MM.1S (cell line): Measurements from ENCODE around the gene KAT2A.

Source experiments
- DNase-seq: peaks from one replicate; pipeline ENCODE4 v3.0.0-alpha.2; 2015
- H2AFZ ChIP-seq: fragments of 300-600 bp; sonication (generic); 2 replicates; pipeline ENCODE4 v1.6.0; 2016; ENCODE audit warnings: antibody characterized with exemption, low read length
- H3F3A ChIP-seq: fragments of 300-600 bp; sonication (generic); 2 replicates; pipeline ENCODE4 v1.6.1; 2016; ENCODE audit warnings: mild to moderate bottlenecking, antibody characterized with exemption, low read length, moderate library complexity, mixed read lengths; ENCODE audit not compliant: insufficient read depth
- H3K27ac ChIP-seq: fragments of 300-600 bp; sonication (generic); 2 replicates; pipeline ENCODE4 v1.5.1; 2016; ENCODE audit warnings: mild to moderate bottlenecking, low read length
- H3K27me3 ChIP-seq: fragments of 300-600 bp; sonication (generic); replicated peaks from 2 replicates; pipeline ENCODE4 v1.6.0; 2016; ENCODE audit warnings: low read length; ENCODE audit not compliant: insufficient read depth
- H3K36me3 ChIP-seq: fragments of 300-600 bp; sonication (generic); replicated peaks from 2 replicates; pipeline ENCODE4 v1.6.1; 2016; ENCODE audit warnings: mild to moderate bottlenecking, low read length, mixed read lengths; ENCODE audit not compliant: insufficient read depth
- H3K4me1 ChIP-seq: fragments of 300-600 bp; sonication (generic); 2 replicates; pipeline ENCODE4 v1.6.1; 2016; ENCODE audit warnings: low read length, mixed read lengths
- H3K4me2 ChIP-seq: fragments of 300-600 bp; sonication (generic); 2 replicates; pipeline ENCODE4 v1.6.0; 2016; ENCODE audit warnings: low read depth, low read length
- H3K4me3 ChIP-seq: fragments of 300-600 bp; sonication (generic); 2 replicates; pipeline ENCODE4 v1.5.1; 2016; ENCODE audit warnings: low read length, mixed read lengths
- H3K79me2 ChIP-seq: fragments of 300-600 bp; sonication (generic); 2 replicates; pipeline ENCODE4 v1.6.1; 2016; ENCODE audit warnings: mixed run types, low read length, mixed read lengths
- H3K9ac ChIP-seq: fragments of 300-600 bp; sonication (generic); 2 replicates; pipeline ENCODE4 v1.6.1; 2016; ENCODE audit warnings: low read length, mixed read lengths
- H3K9me2 ChIP-seq: fragments of 300-600 bp; sonication (generic); replicated peaks from 2 replicates; pipeline ENCODE4 v1.6.1; 2016; ENCODE audit warnings: mild to moderate bottlenecking, low read length, mixed read lengths; ENCODE audit not compliant: insufficient read depth
- H3K9me3 ChIP-seq: fragments of 300-600 bp; sonication (generic); replicated peaks from 2 replicates; pipeline ENCODE4 v1.6.1; 2016; ENCODE audit warnings: mild to moderate bottlenecking, low read length, mixed read lengths; ENCODE audit not compliant: insufficient read depth
- H4K20me1 ChIP-seq: fragments of 300-600 bp; sonication (generic); 2 replicates; pipeline ENCODE4 v1.6.1; 2016; ENCODE audit warnings: mild to moderate bottlenecking, low read length, moderate library complexity, mixed read lengths; ENCODE audit not compliant: insufficient read depth
- EZH2 ChIP-seq: fragments of 300-600 bp; sonication (generic); optimal IDR thresholded peaks from 2 replicates; pipeline ENCODE3; 2017; ENCODE audit warnings: low read depth, mild to moderate bottlenecking, antibody characterized with exemption, low read length, mixed read lengths
- EZH2phosphoT487 ChIP-seq: fragments of 300-600 bp; sonication (generic); IDR thresholded peaks from 2 replicates; pipeline ENCODE4 v1.6.1; 2018; ENCODE audit warnings: antibody characterized with exemption, low read length
- TF ChIP-seq, protein P1 (sequence below): fragments of 300-600 bp; sonication (generic); IDR thresholded peaks from 2 replicates; pipeline ENCODE4 v1.5.1; 2016; ENCODE audit warnings: antibody characterized with exemption, low read length, mixed read lengths

The KAT2A gene

DNA sequence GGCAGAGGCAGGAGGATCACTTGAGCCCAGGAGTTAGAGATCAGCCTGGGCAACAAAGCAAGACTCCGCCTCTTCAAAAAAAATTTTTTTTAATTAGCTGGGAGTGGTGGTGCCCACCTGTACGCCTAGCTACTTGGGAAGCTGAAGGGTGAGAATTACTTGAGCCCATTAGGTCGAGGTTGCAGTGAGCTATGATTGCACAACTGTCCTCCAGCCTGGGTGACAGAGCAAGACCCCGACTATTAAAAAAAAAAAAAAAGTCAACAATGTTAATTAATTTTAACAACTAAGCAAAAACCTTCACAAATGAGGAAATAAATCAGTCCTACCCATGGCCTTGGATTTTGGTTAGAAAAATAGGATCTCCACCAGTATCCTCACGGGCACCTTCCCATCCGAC, 14.0 kb downstream of the KAT2A start:
- H3K9me2 ChIP-seq, result no peaks in the 10 kb centered on the region
- peaks cover 6% of the 10 kb centered on the region; the same call in 1 of the 2 replicates for H3F3A ChIP-seq
- no peaks in the 10 kb centered on the region for H3K27me3 ChIP-seq
- H2AFZ ChIP-seq, result no peak overlapping the region
- H3K36me3 ChIP-seq, result no peaks in the 10 kb centered on the region
- no peak overlapping the region for H3K9ac ChIP-seq
- TF ChIP-seq EZH2phosphoT487 (no peak), EZH2 (no peak)
- TF ChIP-seq, protein P1, sequence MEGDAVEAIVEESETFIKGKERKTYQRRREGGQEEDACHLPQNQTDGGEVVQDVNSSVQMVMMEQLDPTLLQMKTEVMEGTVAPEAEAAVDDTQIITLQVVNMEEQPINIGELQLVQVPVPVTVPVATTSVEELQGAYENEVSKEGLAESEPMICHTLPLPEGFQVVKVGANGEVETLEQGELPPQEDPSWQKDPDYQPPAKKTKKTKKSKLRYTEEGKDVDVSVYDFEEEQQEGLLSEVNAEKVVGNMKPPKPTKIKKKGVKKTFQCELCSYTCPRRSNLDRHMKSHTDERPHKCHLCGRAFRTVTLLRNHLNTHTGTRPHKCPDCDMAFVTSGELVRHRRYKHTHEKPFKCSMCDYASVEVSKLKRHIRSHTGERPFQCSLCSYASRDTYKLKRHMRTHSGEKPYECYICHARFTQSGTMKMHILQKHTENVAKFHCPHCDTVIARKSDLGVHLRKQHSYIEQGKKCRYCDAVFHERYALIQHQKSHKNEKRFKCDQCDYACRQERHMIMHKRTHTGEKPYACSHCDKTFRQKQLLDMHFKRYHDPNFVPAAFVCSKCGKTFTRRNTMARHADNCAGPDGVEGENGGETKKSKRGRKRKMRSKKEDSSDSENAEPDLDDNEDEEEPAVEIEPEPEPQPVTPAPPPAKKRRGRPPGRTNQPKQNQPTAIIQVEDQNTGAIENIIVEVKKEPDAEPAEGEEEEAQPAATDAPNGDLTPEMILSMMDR, result no peak
- no peaks in the 10 kb centered on the region for H3K79me2 ChIP-seq
- DNase-seq, result no peak
- H3K4me2 ChIP-seq, result peak overlapping the region; percentile 65; the same call in 1 of the 2 replicates
- peaks cover 13% of the 10 kb centered on the region for H3K4me1 ChIP-seq
- no peak overlapping the region for H3K4me3 ChIP-seq
- no peaks in the 10 kb centered on the region for H3K9me3 ChIP-seq
- H4K20me1 ChIP-seq, result no peaks in the 10 kb centered on the region
- no peak overlapping the region for H3K27ac ChIP-seq

DNA sequence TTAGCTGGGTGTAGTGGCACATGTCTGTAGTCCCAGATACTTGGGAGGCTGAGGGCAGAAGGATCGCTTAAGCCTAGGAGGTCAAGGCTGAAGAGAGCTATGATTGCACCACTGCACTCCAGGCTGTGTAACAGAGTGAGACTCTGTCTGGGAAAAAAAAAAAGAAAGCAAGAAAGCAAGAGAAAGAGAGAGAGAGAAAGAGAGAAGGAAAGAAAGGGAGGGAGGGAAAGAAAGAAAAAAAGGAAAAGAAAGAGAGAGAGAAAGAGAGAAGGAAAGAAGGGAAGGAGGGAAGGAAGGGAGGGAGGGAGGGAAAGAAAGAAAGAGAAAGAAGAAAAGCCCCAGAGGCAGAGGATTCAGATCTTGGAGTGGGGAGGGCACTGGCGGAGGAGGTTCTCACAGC, 15.2 kb downstream of the KAT2A start:
- 0 out of 2 replicates have a peak, but pooled peaks cover 3% of the 10 kb centered on the region for H3K4me1 ChIP-seq
- no peak overlapping the region for H2AFZ ChIP-seq
- DNase-seq, result no peak
- no peaks in the 10 kb centered on the region for H3F3A ChIP-seq
- no peaks in the 10 kb centered on the region for H3K36me3 ChIP-seq
- H4K20me1 ChIP-seq, result no peaks in the 10 kb centered on the region
- H3K9ac ChIP-seq, result no peak overlapping the region
- no peak overlapping the region for H3K27ac ChIP-seq
- no peaks in the 10 kb centered on the region for H3K9me3 ChIP-seq
- no peak overlapping the region for H3K4me3 ChIP-seq
- H3K79me2 ChIP-seq, result no peaks in the 10 kb centered on the region
- H3K4me2 ChIP-seq, result no peak overlapping the region
- TF ChIP-seq EZH2, result no peak
- no peak for TF ChIP-seq EZH2phosphoT487
- TF ChIP-seq, protein P1, result no peak
- H3K9me2 ChIP-seq, result no peaks in the 10 kb centered on the region
- H3K27me3 ChIP-seq, result no peaks in the 10 kb centered on the region

DNA sequence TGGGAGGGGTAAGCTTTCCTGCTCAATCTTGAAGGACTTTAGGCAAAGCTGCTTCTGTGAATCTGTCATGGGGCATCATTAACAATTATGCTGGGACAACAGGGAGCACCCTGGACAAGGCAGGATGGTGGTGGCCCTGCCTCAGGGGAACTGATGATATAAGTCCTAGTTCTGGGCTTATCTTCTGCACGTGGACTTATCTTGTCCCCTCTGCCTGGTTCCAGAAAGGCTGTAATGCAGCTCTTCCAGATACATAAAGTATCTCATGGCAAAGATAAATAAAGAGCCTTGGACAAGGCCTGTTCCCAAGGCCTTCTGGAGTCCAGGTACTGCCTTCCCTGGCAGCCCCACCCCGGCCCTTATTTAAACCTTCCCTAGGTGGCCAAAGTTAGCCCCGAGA, 16.9 kb downstream of the KAT2A start:
- no peak for DNase-seq
- H3K27ac ChIP-seq, result no peak overlapping the region
- no peaks in the 10 kb centered on the region for H3K27me3 ChIP-seq
- H3K9ac ChIP-seq, result no peak overlapping the region
- no peaks in the 10 kb centered on the region for H3K36me3 ChIP-seq
- H3K9me2 ChIP-seq, result no peaks in the 10 kb centered on the region
- 0 out of 2 replicates have a peak, but pooled peaks cover 3% of the 10 kb centered on the region for H3K4me1 ChIP-seq
- no peaks in the 10 kb centered on the region for H3F3A ChIP-seq
- no peak overlapping the region for H2AFZ ChIP-seq
- no peaks in the 10 kb centered on the region for H3K9me3 ChIP-seq
- no peak overlapping the region for H3K4me2 ChIP-seq
- no peak overlapping the region for H3K4me3 ChIP-seq
- no peaks in the 10 kb centered on the region for H4K20me1 ChIP-seq
- TF ChIP-seq, protein P1, result no peak
- TF ChIP-seq EZH2 (no peak), EZH2phosphoT487 (no peak)
- no peaks in the 10 kb centered on the region for H3K79me2 ChIP-seq
